Mammary epithelial cell (primary cell): Measurements from ENCODE around the gene COMT.

ENCODE experiments used
- EZH2 ChIP-seq: IDR thresholded peaks from 2 replicates; pipeline ENCODE4 v1.6.1; 2012; ENCODE audit warnings: low read length, inconsistent platforms, borderline replicate concordance
- TF ChIP-seq, protein P1 (sequence below), 2 donors: IDR thresholded peaks in 1 of 2; conservative IDR thresholded peaks in 1 of 2; 2 replicates each; pipeline ENCODE4 v1.5.1; 2011 to 2012; ENCODE audit warnings: inconsistent platforms in 2 of 2, low read length in 2 of 2, mild to moderate bottlenecking in 2 of 2, control low read depth in 1 of 2, low read depth in 1 of 2; ENCODE audit not compliant: insufficient read depth in 1 of 2; ENCODE audit errors: extremely low read depth in 1 of 2

- TF ChIP-seq, protein P1, sequence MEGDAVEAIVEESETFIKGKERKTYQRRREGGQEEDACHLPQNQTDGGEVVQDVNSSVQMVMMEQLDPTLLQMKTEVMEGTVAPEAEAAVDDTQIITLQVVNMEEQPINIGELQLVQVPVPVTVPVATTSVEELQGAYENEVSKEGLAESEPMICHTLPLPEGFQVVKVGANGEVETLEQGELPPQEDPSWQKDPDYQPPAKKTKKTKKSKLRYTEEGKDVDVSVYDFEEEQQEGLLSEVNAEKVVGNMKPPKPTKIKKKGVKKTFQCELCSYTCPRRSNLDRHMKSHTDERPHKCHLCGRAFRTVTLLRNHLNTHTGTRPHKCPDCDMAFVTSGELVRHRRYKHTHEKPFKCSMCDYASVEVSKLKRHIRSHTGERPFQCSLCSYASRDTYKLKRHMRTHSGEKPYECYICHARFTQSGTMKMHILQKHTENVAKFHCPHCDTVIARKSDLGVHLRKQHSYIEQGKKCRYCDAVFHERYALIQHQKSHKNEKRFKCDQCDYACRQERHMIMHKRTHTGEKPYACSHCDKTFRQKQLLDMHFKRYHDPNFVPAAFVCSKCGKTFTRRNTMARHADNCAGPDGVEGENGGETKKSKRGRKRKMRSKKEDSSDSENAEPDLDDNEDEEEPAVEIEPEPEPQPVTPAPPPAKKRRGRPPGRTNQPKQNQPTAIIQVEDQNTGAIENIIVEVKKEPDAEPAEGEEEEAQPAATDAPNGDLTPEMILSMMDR (conservative IDR thresholded peaks at IDR 0.05 in 1 of 2, IDR thresholded peaks at IDR 0.05 in 1 of 2; ENCODE audit: extremely low read depth in 1 of 2, insufficient read depth in 1 of 2, low read depth in 1 of 2, low read length in 2 of 2), result no peak
- no peak for TF ChIP-seq EZH2
Observed at GRCh38 chr22:19932367-19933206, 9.0 kb upstream of the COMT start.
